HepG2 (cell line): Measurements from ENCODE around the gene SYT9. TPM values are rescaled to one million over a fixed set of nuclear protein-coding genes. Genes with fewer than 3 reads are reported as not detected.

Experiments
- ATAC-seq: fragments of 200-7000 bp; cut with Tn5 transposase; 3 replicates; pipeline ENCODE4 v1.9.1; 2020; ENCODE audit warnings: mild to moderate bottlenecking, moderate library complexity
- BruUV-seq: library from RNA; stranded (reverse); fragments of 400-500 nt; replicated peaks from 2 replicates; lab custom pipeline; 2021; lab: Mats Ljungman, UMichigan
- CTCF ChIA-PET: fragments of 300-600 bp; formaldehyde crosslinking; extraction: SDS; loops from one replicate; lab custom pipeline; 2021; ENCODE audit warnings: low total read pairs, inconsistent platforms, low intra/inter-chr PET ratio; lab: Yijun Ruan, JAX
- POLR2A ChIA-PET: fragments of 350-600 bp; sonication (Branson Sonifier 250); formaldehyde crosslinking; loops from one replicate; lab custom pipeline; 2020; ENCODE audit warnings: antibody characterized with exemption, inconsistent platforms; lab: Yijun Ruan, JAX
- DNase-seq: peaks from one replicate; pipeline ENCODE4 v3.0.0-alpha.2; 2015; ENCODE audit warnings: low spot score
- FAIRE-seq: peaks from 3 replicates; lab custom pipeline; 2011; peaks lifted over from hg19 to GRCh38; lab: Jason Lieb, UNC
- H2AFZ ChIP-seq: one replicate; pipeline ENCODE4 v1.6.1; 2011; ENCODE audit warnings: low read length, inconsistent platforms
- H3K27ac ChIP-seq: fragments of 300-600 bp; 3 replicates; pipeline ENCODE4 v1.8.0; 2011; ENCODE audit warnings: mixed run types, mild to moderate bottlenecking, mixed read lengths, low read length, inconsistent platforms; ENCODE audit not compliant: insufficient read depth; ENCODE audit errors: extremely low read length
- H3K27me3 ChIP-seq, 2 experiments: fragments of 200-600 bp in 1 of 2; 2 replicates in 1 of 2; 3 replicates in 1 of 2; pipeline versions ENCODE4 v1.6.0 to v1.8.0; 2011; ENCODE audit warnings: low read length in 2 of 2, mild to moderate bottlenecking in 2 of 2, moderate library complexity in 2 of 2, inconsistent platforms in 1 of 2; ENCODE audit not compliant: insufficient read depth in 2 of 2, control insufficient read depth in 1 of 2
- H3K36me3 ChIP-seq, 2 experiments: fragments of 200-600 bp in 1 of 2; replicated peaks in 1 of 2; 2 replicates in 1 of 2; 3 replicates in 1 of 2; pipeline versions ENCODE4 v1.5.1 to v1.8.0; 2011; ENCODE audit warnings: low read length in 2 of 2, inconsistent platforms in 1 of 2; ENCODE audit not compliant: insufficient read depth in 2 of 2, control insufficient read depth in 1 of 2
- H3K4me1 ChIP-seq: 2 replicates; pipeline ENCODE4 v1.5.1; 2012; ENCODE audit warnings: low read length, inconsistent platforms; ENCODE audit not compliant: insufficient read depth
- H3K4me2 ChIP-seq: 2 replicates; pipeline ENCODE4 v1.6.0; 2011; ENCODE audit warnings: low read depth, low read length, inconsistent platforms
- H3K4me3 ChIP-seq, 3 experiments: fragments of 200-600 bp in 1 of 3; sonication (generic), shearing (Covaris generic) in 1 of 3; replicated peaks in 1 of 3; 2 replicates each; pipeline ENCODE4 v1.5.1; 2011 to 2016; ENCODE audit warnings: low read length in 3 of 3, inconsistent platforms in 2 of 3, low read depth in 2 of 3, mild to moderate bottlenecking in 2 of 3, control low read depth in 1 of 3, mixed read lengths in 1 of 3; ENCODE audit not compliant: insufficient read depth in 1 of 3
- H3K79me2 ChIP-seq: one replicate; pipeline ENCODE4 v1.6.1; 2011; ENCODE audit warnings: low read length, inconsistent platforms; ENCODE audit not compliant: insufficient read depth
- H3K9ac ChIP-seq: 2 replicates; pipeline ENCODE4 v1.6.0; 2011; ENCODE audit warnings: mild to moderate bottlenecking, low read depth, low read length, inconsistent platforms; ENCODE audit not compliant: insufficient read depth
- H3K9me3 ChIP-seq: 2 replicates; pipeline ENCODE4 v1.5.1; 2012; ENCODE audit warnings: mild to moderate bottlenecking, low read length
- H4K20me1 ChIP-seq: 2 replicates; pipeline ENCODE4 v1.6.0; 2011; ENCODE audit warnings: inconsistent platforms, mild to moderate bottlenecking, low read length, moderate library complexity; ENCODE audit not compliant: insufficient read depth
- FOSL2 ChIP-seq: sonication (generic); formaldehyde crosslinking; IDR thresholded peaks from 2 replicates; pipeline ENCODE4 v1.4.0; 2020; ENCODE audit warnings: missing genetic modification reagents
- KLF13 ChIP-seq: sonication (generic); formaldehyde crosslinking; IDR thresholded peaks from 2 replicates; pipeline ENCODE4 v1.4.0; 2020; ENCODE audit warnings: mild to moderate bottlenecking, missing genetic modification reagents
- NRL ChIP-seq: sonication (generic); formaldehyde crosslinking; IDR thresholded peaks from 2 replicates; pipeline ENCODE4 v1.5.0; 2020; ENCODE audit warnings: missing genetic modification reagents, mild to moderate bottlenecking, moderate library complexity, borderline replicate concordance
- ZNF34 ChIP-seq: sonication (generic); formaldehyde crosslinking; IDR thresholded peaks from 2 replicates; pipeline ENCODE4 v1.4.0; 2020; ENCODE audit warnings: mild to moderate bottlenecking, missing genetic modification reagents, borderline replicate concordance
- ZNF552 ChIP-seq: sonication (generic); formaldehyde crosslinking; IDR thresholded peaks from 2 replicates; pipeline ENCODE4 v1.9.0; 2022; ENCODE audit warnings: missing genetic modification reagents, mild to moderate bottlenecking, borderline replicate concordance
- WGBS: methylation state at CpG from one replicate; pipeline ENCODE4 v1.1.6; 2017; ENCODE audit warnings: low lambda C conversion rate; 5-methylcytosine and 5-hydroxymethylcytosine counted together
- in situ Hi-C: cut with HindIII; loops from 2 replicates; pipeline ENCODE4 v1.10.0; 2017; ENCODE audit warnings: low pct_unique_long_range_greater_than_20kb; ENCODE audit not compliant: extremely low pct_ligation_motif_present
- intact Hi-C: fragments of 100-400 bp; cut with micrococcal nuclease; formaldehyde crosslinking; loops from one replicate; pipeline ENCODE4 v1.10.0; 2022; ENCODE audit not compliant: unreplicated experiment
- polyA plus RNA-seq, 8 experiments: library from polyadenylated mRNA; depleted of rRNA in 3 of 8; stranded (reverse) in 7 of 8; unstranded in 1 of 8; fragments of >200 nt; fragmentation: Illumina TruSeq in 4 of 8; extraction: Trizol in 4 of 8; gene quantifications; 2 replicates each; pipeline versions ENCODE4 v1.2.1 to v1.2.3, GENCODE V29; 2011 to 2016; ENCODE audit warnings: low read depth in 4 of 8, missing spikeins in 1 of 8, mixed read lengths in 1 of 8; ENCODE audit not compliant: insufficient read depth in 1 of 8
- total RNA-seq, 5 experiments: library from RNA; depleted of rRNA; stranded (reverse); fragments of >200 nt; fragmentation: Illumina TruSeq; extraction: Trizol; gene quantifications; 2 replicates each; pipeline ENCODE4 v1.2.3, GENCODE V29; 2016; ENCODE audit warnings: low read depth in 1 of 5

The SYT9 gene
- total and polyA plus RNA-seq, 2 of the 13 experiments (the other 11 are each of a cell fraction or from before 2014, with no cell fraction given) = not detected

GRCh38 chr11:7430496-7430895, 178.8 kb downstream of the SYT9 start:
- Histone ChIP-seq H3K36me3 (no peaks in the 10 kb centered on the region), H3K4me2 (no peak overlapping the region), H4K20me1 (no peaks in the 10 kb centered on the region), H3K9me3 (no peaks in the 10 kb centered on the region), H3K27ac (no peak overlapping the region), H3K4me3 (no peak overlapping the region), H3K4me1 (no peaks in the 10 kb centered on the region), H3K79me2 (no peaks in the 10 kb centered on the region), H3K27me3 (peaks cover 0 to 9% of the 10 kb centered on the region in 2 experiments; a peak in 1 of 5 replicates), H2AFZ (no peak overlapping the region), H3K9ac (no peak overlapping the region)
- FAIRE-seq = no peak
- BruUV-seq = no TSS peak
- CTCF ChIA-PET = no interaction called here
- TF ChIP-seq KLF13 (CRISPR knock-in tag) (no peak), NRL (CRISPR knock-in tag) (no peak), ZNF552 (CRISPR knock-in tag) (no peak)
- in situ Hi-C loops = no loop called here
- intact Hi-C loops = no loop called here
- no peak for ATAC-seq
- POLR2A ChIA-PET = no interaction called here
- no peak for DNase-seq
- 50% methylated on average over 2 of the region's 2 CpGs for WGBS

GRCh38 chr11:7435176-7435575, 183.5 kb downstream of the SYT9 start:
- H3K27ac ChIP-seq = no peak overlapping the region
- peaks cover 0 to 5% of the 10 kb centered on the region in 2 experiments; a peak in 2 of 5 replicates for H3K27me3 ChIP-seq
- H3K9me3 ChIP-seq = no peaks in the 10 kb centered on the region
- intact Hi-C loops = no loop called here
- H3K79me2 ChIP-seq = no peaks in the 10 kb centered on the region
- no peak overlapping the region for H3K4me3 ChIP-seq
- ChIA-PET CTCF (no interaction called here), POLR2A (no interaction called here)
- BruUV-seq = no TSS peak
- DNase-seq (no peak), FAIRE-seq (no peak), ATAC-seq (no peak)
- no peak overlapping the region for H3K4me2 ChIP-seq
- H2AFZ ChIP-seq = no peak overlapping the region
- TF ChIP-seq ZNF34 (CRISPR knock-in tag) = no peak
- no peak for TF ChIP-seq FOSL2 (CRISPR knock-in tag)
- no peaks in the 10 kb centered on the region for H3K36me3 ChIP-seq
- in situ Hi-C loops = no loop called here
- H4K20me1 ChIP-seq = no peaks in the 10 kb centered on the region
- WGBS = 16% methylated on average over 2 of the region's 2 CpGs
- no peaks in the 10 kb centered on the region for H3K4me1 ChIP-seq
- no peak overlapping the region for H3K9ac ChIP-seq
